SKM-1 (cell line): Measurements from ENCODE around the gene LDLRAP1.

ENCODE experiments used
- DNase-seq: peaks from one replicate; lab custom pipeline; 2025; ENCODE audit not compliant: unreplicated experiment; lab: John Stamatoyannopoulos, UW

LDLRAP1 gene

GRCh38 chr1:25523542-25523941 lies 19.9 kb upstream of the LDLRAP1 start:
- DNase-seq = no peak

DNA sequence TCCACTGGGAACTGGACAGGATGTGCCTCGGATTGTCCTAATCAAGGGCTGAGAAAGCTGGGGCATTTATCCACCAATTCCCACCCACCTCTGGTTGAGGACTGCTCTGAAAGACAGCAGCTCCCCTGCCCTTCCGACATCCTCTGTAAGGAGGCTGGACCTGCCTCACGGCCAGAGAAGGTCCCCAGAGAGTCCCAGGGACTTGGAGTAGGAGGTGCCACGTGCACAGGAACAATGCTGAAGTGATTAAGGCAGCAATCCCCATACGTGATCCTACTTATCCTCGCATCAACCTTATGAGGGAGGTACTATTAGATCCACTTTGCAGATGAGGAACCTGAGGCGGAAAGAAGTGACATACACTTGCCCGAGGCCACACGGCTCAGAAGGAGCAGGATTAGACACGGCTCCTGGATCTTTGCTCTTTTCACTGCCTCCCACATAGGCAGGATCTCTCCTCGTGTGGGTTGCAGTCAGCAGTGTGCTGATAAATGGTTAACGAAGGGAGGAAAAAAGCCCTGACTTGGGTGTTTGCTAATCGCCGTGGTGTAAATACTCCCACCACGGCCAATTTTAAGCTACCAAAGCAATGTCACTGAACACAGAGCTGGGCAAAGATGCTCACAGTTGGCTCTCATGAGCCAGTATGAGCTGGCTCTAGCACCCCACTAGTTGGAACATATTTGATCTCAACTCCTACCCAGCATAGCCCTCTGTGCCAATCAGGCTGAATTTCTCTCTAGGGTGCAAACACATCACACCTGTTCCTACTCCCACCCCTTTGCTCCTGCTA lies 18.6 kb upstream of the LDLRAP1 start:
- DNase-seq = no peak

DNA sequence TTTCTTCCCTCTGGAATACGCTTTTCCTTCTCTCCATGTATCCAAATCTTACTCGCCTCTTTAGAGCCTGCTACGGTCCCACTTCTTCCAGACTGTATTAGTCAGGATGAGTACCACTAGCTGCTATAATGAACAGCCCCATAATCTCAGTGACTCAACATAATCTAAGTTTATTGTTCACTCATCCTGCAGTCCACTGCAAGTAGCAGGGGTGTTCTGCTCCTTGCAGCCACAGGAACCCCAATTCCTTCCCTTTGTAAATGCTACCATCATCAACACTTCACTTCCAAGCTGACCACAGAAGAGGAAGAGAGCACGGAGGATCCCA lies 18.1 kb upstream of the LDLRAP1 start:
- DNase-seq = no peak

GRCh38 chr1:25526753-25527152 lies 16.7 kb upstream of the LDLRAP1 start:
- DNase-seq = no peak

GRCh38 chr1:25527226-25527846 lies 16.1 kb upstream of the LDLRAP1 start:
- no peak for DNase-seq

DNA sequence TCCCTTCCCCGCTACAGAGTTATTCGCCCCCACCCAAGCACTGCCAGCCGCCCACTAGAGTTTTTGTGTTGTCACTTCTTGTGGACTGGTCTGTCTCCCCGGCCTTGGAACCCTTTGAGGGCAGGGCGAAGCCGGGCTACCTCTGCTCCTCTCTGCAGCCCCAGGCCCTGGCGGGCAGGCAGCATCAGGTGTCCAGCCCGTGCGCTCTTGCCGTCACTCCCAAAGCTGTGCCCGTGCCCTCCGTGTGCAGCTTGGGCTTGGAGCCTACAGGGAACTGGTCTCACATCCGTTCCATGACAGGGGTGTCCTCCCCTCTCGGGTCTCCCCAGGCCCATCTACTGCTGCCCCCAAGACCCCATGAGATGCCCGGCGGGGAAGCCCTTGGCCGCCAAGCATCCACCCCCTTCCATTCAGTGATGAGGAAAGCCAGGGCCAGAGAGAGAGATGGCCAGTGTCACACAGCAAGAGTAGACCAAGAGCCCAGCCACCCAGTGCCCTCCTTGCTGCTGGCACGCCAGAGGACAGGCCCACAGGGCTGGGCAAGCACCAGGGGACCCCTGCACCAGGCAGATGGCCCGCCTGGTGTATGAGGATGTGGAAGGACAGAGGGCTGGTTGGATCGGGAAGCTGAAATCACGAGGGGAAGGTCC lies 15.3 kb upstream of the LDLRAP1 start:
- no peak for DNase-seq

DNA sequence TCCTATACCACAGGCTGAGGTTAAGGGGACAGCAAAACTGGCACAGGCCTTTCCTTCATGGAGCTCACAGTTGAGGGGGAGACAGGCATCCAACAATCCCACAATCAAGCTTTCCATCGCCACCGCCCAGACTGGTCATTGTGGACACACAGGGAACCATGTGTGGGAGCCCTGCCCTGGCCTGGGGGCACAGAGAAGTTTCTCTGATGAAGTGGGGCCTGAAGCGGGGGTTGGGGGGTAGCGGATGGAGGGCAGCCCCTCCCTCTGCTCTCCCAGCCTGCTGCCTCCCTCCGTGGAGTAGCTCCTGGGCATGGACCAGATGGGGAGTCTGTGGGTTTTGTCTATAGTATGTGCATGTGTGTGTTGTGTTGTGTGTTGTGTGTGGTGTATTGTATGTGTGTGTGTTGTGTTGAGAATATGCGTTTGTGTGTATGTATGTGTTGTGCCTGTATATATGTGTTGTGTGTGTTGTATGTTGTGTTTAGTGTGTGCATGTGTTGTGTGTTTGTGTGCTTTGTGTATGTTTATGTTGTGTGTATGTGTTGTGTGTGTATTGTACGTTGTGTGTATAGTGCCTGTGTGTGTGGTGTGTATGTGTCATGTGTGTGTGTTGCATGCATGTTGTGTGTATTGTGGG lies 14.4 kb upstream of the LDLRAP1 start:
- no peak for DNase-seq

DNA sequence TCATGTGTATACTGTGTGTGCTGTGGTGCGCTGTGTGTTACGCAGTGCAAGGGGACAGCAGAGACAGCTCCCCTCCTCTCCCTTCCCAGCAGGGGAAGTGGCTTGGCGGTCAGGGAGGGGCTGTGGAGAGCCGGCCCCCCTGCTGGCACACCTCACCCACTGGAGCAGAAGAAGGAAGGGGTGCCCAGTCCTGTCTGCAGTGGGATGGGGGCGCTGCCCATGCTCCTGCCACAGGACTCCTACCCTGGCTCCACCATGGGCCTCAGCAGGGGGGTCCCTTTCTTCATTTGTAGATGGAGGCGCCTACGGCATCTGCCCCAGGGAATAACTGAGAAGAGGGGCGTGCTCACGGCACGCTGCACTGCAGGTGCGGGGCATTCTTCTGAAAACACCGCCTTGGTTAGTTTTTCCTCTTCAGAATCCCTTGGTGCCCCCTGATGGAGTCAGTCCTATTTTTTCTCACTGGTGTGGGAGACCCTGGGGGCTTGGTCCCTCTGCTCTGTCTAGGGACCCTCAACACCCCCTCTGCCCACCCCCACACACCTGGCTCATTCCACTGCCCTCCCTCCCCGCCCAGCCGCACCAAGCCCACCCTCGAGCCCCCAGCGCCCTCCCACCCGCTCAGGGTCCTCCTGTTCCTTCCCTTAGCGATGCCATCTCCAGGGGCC lies 13.8 kb upstream of the LDLRAP1 start:
- DNase-seq = no peak

GRCh38 chr1:25530186-25531081 lies 13.0 kb upstream of the LDLRAP1 start:
- no peak for DNase-seq

GRCh38 chr1:25531082-25531461 lies 12.3 kb upstream of the LDLRAP1 start:
- DNase-seq = no peak

DNA sequence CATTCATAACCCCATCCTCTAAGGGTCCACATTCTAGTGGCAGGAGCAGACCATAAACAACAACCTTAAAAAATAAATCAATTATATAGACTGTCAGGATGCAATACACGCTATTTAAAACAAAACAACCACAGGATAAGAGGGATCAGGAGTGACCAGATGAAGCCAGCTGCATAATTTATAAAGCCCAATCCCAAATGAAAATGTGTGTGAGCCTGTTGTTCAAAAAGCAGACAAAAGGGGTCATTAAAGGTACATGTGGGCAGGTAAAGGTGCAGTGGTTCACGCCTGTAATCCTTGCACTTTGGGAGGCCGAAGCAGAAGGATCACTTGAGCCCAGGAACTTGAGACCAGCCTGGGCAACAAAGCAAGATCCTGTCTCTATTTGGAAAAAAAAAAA lies 10.4 kb upstream of the LDLRAP1 start:
- DNase-seq = no peak

DNA sequence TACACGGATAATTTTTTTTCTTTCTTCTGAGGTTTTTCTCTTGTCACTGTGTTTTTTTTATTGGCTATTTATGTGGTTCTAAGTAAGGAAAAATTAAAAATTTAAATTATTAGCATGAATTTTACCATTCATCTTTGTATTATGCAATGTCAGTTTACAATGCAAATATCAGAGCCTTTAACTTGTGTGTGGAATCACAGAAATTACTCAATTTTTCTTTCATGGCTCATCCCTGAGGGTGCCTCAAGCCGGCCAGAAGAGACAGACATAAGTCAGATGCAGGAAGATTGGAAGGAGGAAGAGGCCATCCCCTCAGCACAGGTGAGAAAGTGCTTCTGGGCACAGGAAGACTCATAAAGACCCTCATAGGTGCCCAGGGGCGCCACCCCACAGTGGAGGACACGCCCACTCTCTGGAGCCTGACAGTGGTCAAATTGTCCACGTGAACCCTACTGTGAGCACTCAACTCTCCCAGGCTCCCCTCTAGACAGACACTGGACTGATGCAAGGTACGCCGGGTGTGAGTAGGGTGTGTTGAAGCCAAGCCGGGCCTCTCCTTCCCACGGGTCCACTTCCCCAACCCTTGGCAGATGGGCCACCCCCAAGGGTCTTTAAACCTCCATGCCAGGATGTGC lies 9.5 kb upstream of the LDLRAP1 start:
- no peak for DNase-seq

- DNase-seq = no peak
These were observed 9.0 kb upstream of the LDLRAP1 start for GRCh38 chr1:25534410-25534788.

DNA sequence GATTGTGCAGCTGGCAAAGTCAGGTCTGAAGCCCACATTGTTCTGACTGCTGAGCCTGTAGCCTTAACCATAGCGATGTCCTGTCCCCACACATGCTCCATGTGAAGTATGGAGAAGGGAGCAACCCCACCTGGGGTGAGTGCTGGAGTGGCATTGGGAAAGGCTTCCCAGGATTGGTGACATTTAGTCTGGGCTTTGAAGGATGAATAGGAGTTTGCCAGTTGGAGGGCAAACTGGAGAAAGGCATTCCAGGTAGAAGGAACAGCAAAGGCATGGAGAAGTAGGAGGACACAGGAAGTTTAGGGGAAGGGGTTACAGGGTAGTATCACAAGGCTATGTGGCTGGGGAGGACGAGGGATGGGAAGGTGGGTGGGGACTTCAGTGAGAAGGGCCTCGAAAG lies 7.3 kb upstream of the LDLRAP1 start:
- no peak for DNase-seq

DNA sequence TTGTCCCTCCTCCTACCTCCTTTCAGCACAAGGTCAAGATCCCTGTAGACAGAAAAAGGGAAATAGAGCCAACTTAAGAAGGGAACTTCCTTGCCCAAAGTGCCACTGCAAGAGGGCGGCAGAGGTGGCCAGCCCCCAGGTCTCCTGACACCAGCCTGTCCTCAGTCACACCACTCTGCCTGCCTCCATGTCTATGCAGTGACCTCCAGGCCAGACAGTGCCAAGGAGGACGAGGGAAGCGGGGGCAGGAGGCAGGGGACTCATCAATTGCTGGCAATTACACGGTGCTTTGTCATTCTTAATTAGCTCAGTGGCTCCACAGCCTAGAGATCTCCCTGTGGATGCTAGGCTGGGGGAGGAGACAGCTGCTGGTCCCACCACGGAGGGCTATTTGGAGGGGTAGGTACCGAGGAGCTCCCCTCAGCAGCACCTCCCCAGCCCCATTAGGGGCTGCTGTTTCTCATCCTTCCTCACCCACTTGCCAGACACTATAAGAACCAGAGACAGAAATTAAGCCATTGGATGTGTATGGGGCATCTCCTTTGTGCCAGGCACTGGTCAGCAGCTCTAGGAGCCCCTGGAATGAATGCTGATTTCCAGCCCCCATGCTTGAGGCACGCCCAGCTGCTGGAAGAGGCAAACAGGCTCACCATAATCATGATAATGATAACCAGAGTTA lies 6.1 kb upstream of the LDLRAP1 start:
- DNase-seq = no peak

DNA sequence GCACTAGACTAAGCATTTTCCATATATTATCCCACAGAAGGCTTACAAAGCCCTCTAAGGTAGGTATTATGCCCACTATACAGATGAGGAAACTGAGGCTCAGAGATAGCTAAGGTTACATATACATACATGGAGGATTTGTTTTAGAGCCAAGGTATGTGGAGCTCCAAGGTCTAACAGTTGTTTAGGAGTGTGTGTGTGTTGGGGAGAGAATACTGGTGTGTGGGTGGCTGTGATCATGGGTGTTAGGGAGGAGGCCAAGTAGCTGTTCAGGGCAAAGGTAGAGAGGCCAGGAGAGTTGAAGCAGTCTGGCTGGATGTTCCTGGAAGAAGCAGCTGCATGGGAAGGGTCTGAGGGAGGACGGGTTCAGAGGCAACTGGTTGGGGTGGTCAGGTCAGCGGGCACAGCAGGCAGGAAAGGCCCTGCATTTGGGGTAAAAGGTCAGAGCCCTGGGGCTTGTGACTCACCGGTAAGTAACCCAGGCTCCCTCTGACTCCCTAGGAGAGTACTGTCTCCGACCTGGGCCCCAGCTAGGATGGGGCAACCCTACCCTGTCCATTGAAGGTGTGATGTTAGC lies 5.1 kb upstream of the LDLRAP1 start:
- no peak for DNase-seq

GRCh38 chr1:25540750-25541342 lies 2.6 kb upstream of the LDLRAP1 start:
- no peak for DNase-seq

DNA sequence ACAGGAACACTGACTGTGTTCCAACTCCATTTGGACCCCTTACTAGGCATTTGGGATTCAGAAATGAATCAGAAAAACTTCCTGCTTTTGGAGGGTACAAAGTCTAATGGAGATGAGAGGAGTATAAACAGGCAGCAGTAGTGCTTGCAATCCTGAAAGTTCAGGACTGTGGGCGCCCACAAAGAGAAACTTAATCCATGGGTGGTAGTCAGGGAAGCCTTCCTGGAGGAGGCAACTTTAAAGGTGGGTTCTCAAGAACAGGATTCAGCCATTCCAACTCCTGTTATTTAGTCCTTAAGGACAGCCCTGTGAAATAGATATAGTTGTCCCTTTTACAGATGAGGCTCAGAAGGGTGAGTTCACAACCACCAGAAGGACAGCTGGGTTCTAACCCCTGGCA lies 2.0 kb upstream of the LDLRAP1 start:
- DNase-seq = no peak
